ENCODE data around the gene TBX21. TPM values are rescaled to one million over a fixed set of nuclear protein-coding genes. Genes with fewer than 3 reads are reported as not detected.
A peak's percentile ranks its signal among the peaks of the same experiment; 100 is the strongest.

The TBX21 gene
- total RNA-seq, 1 donor from 2014 or later: not detected

GRCh38 chr17:47719411-47720152 is 13.5 kb upstream of the TBX21 start:
- DNase-seq (ENCODE audit: low read depth): peak; percentile 57
- Histone ChIP-seq H3K36me3 (ENCODE audit: control insufficient read depth, insufficient read depth, low read length) (no peaks in the 10 kb centered on the region), H3K4me3 (ENCODE audit: low read depth, low read length) (no peak overlapping the region), H3K27me3 (ENCODE audit: control insufficient read depth, insufficient read depth, low read length) (peaks cover 21% of the 10 kb centered on the region)
- TF ChIP-seq, protein P1, sequence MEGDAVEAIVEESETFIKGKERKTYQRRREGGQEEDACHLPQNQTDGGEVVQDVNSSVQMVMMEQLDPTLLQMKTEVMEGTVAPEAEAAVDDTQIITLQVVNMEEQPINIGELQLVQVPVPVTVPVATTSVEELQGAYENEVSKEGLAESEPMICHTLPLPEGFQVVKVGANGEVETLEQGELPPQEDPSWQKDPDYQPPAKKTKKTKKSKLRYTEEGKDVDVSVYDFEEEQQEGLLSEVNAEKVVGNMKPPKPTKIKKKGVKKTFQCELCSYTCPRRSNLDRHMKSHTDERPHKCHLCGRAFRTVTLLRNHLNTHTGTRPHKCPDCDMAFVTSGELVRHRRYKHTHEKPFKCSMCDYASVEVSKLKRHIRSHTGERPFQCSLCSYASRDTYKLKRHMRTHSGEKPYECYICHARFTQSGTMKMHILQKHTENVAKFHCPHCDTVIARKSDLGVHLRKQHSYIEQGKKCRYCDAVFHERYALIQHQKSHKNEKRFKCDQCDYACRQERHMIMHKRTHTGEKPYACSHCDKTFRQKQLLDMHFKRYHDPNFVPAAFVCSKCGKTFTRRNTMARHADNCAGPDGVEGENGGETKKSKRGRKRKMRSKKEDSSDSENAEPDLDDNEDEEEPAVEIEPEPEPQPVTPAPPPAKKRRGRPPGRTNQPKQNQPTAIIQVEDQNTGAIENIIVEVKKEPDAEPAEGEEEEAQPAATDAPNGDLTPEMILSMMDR (IDR thresholded peaks at IDR 0.05; ENCODE audit: insufficient read depth, low read length, poor library complexity, severe bottlenecking): no peak

GRCh38 chr17:47720196-47720595 is 12.8 kb upstream of the TBX21 start:
- TF ChIP-seq, protein P1 (IDR thresholded peaks at IDR 0.05; ENCODE audit: insufficient read depth, low read length, poor library complexity, severe bottlenecking): no peak
- peaks cover 21% of the 10 kb centered on the region for H3K27me3 ChIP-seq (ENCODE audit: control insufficient read depth, insufficient read depth, low read length)
- DNase-seq (ENCODE audit: low read depth): no peak
- no peak overlapping the region for H3K4me3 ChIP-seq (ENCODE audit: low read depth, low read length)
- H3K36me3 ChIP-seq (ENCODE audit: control insufficient read depth, insufficient read depth, low read length): no peaks in the 10 kb centered on the region

DNA sequence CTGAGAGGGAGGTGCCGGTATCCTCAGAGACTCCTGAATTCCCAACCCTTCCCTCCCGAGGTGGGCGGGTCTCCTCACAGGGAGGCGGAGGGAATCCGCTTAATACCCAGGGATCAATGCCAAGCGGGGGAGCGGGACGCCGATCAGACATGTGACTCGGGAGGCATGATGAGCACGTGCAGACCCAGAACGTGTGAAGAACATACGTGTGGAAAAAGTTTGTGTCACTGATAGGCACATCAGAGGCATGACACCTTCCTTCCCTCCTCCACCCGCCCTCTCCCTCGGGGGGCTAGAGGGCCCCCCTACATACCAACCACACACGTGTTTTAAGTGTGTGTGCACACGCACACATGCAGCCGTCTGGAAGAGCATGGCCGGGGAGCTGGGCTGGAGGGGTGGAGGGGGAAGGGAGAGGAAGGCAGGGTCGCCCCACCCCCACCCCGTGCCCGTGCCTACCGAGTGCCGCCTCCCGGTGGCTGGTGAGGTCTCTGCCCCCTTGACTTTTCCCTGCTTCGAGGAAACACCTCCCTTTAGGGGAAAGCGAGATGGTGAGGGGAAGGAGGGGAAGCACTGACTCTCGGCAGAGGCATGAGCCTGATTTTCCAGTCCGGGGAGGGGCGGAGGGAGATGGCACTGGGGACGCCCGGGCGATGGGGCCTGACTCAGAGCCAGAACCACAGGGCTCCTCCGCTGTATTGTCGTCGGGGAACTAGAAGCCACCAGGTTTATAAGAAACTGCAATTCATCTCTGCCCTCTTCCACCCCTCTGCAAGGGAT is 12.1 kb upstream of the TBX21 start:
- no peak for DNase-seq (ENCODE audit: low read depth)
- TF ChIP-seq, protein P1 (IDR thresholded peaks at IDR 0.05; ENCODE audit: insufficient read depth, low read length, poor library complexity, severe bottlenecking): peak; percentile 2
- H3K36me3 ChIP-seq (ENCODE audit: control insufficient read depth, insufficient read depth, low read length): no peaks in the 10 kb centered on the region
- peaks cover 22% of the 10 kb centered on the region for H3K27me3 ChIP-seq (ENCODE audit: control insufficient read depth, insufficient read depth, low read length)
- no peak overlapping the region for H3K4me3 ChIP-seq (ENCODE audit: low read depth, low read length)

DNA sequence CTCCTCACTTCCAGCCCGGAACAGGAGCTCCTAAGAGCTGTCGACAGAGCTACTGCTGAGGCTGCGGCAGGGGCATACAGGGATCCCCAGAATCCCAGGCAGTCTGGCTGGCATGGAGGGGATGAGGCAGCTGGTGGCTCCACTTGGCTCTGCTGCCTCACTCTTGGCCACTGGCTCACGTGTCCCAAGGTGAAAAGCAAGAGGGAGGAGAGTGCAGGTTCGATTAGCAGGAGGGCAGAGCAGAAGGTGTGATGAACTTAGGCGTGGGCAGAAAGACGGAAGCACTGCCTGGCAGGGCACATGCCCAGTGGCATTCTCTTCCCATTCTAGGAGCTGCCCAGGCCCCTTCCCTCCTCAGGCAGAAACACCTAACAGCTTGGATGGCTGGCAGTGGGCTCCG is 11.3 kb upstream of the TBX21 start:
- TF ChIP-seq, protein P1 (IDR thresholded peaks at IDR 0.05; ENCODE audit: insufficient read depth, low read length, poor library complexity, severe bottlenecking): no peak
- Histone ChIP-seq H3K27me3 (ENCODE audit: control insufficient read depth, insufficient read depth, low read length) (peaks cover 24% of the 10 kb centered on the region), H3K36me3 (ENCODE audit: control insufficient read depth, insufficient read depth, low read length) (no peaks in the 10 kb centered on the region), H3K4me3 (ENCODE audit: low read depth, low read length) (no peak overlapping the region)
- DNase-seq (ENCODE audit: low read depth): no peak

- TF ChIP-seq, protein P1 (IDR thresholded peaks at IDR 0.05; ENCODE audit: insufficient read depth, low read length, poor library complexity, severe bottlenecking): no peak
- no peak for DNase-seq (ENCODE audit: low read depth)
- Histone ChIP-seq H3K4me3 (ENCODE audit: low read depth, low read length) (no peak overlapping the region), H3K27me3 (ENCODE audit: control insufficient read depth, insufficient read depth, low read length) (peaks cover 28% of the 10 kb centered on the region), H3K36me3 (ENCODE audit: control insufficient read depth, insufficient read depth, low read length) (no peaks in the 10 kb centered on the region)
Measured at GRCh38 chr17:47724705-47725104, 8.3 kb upstream of the TBX21 start.
